GM12878 (cell line): ENCODE measurements around the gene N4BP2L1. TPM values are rescaled to one million over a fixed set of nuclear protein-coding genes. Genes with fewer than 3 reads are reported as not detected.

Experiments
- ATAC-seq: fragments of 200-7000 bp; cut with Tn5 transposase; 3 replicates; pipeline ENCODE4 v1.9.1; 2020; ENCODE audit warnings: mild to moderate bottlenecking, moderate library complexity
- BruUV-seq: library from RNA; stranded (reverse); fragments of 400-500 nt; replicated peaks from 2 replicates; lab custom pipeline; 2021; lab: Mats Ljungman, UMichigan
- CTCF ChIA-PET: fragments of 300-600 bp; sonication (Branson Sonifier 250); formaldehyde crosslinking; extraction: SDS; loops from one replicate; lab custom pipeline; 2021; ENCODE audit warnings: inconsistent platforms; lab: Yijun Ruan, JAX
- POLR2A ChIA-PET: fragments of 350-600 bp; formaldehyde crosslinking; extraction: SDS; loops from one replicate; lab custom pipeline; 2021; ENCODE audit warnings: inconsistent platforms; lab: Charles Lee
- RAD21 ChIA-PET: fragments of 300-600 bp; sonication (Branson Sonifier 250); formaldehyde crosslinking; loops from one replicate; lab custom pipeline; 2023; ENCODE audit warnings: antibody characterized with exemption; ENCODE audit not compliant: unreplicated experiment; lab: Charles Lee
- SMC1A ChIA-PET: fragments of 300-600 bp; sonication (Branson Sonifier 250); formaldehyde crosslinking; loops from one replicate; lab custom pipeline; 2023; ENCODE audit not compliant: unreplicated experiment, uncharacterized antibody; lab: Charles Lee
- DNase-seq: peaks from one replicate; pipeline ENCODE4 v3.0.0-alpha.2; 2011; ENCODE audit warnings: low read depth, low spot score
- FAIRE-seq: peaks from 3 replicates; lab custom pipeline; 2011; peaks lifted over from hg19 to GRCh38; lab: Jason Lieb, UNC
- H2AFZ ChIP-seq: 2 replicates; pipeline ENCODE4 v1.6.0; 2011; ENCODE audit warnings: low read depth, low read length, control low read depth; ENCODE audit not compliant: control insufficient read depth
- H3K27ac ChIP-seq: 2 replicates; pipeline ENCODE4 v1.5.1; 2011; ENCODE audit warnings: control low read depth; ENCODE audit not compliant: control insufficient read depth, insufficient read depth
- H3K27me3 ChIP-seq, 2 experiments: replicated peaks in 1 of 2; 2 replicates each; pipeline versions ENCODE4 v1.6.0 to v1.6.1; 2011; ENCODE audit warnings: low read length in 1 of 2; ENCODE audit not compliant: control insufficient read depth in 2 of 2, insufficient read depth in 2 of 2
- H3K36me3 ChIP-seq, 2 experiments: 2 replicates each; pipeline ENCODE4 v1.5.1; 2011; ENCODE audit warnings: low read length in 1 of 2; ENCODE audit not compliant: control insufficient read depth in 2 of 2, insufficient read depth in 2 of 2
- H3K4me1 ChIP-seq: 2 replicates; pipeline ENCODE4 v1.6.1; 2011; ENCODE audit warnings: mild to moderate bottlenecking, low read length, moderate library complexity, mixed read lengths; ENCODE audit not compliant: control insufficient read depth, insufficient read depth
- H3K4me2 ChIP-seq: 2 replicates; pipeline ENCODE4 v1.6.0; 2011; ENCODE audit warnings: control low read depth; ENCODE audit not compliant: control insufficient read depth, insufficient read depth
- H3K4me3 ChIP-seq: fragments of 200-600 bp; sonication (generic); 2 replicates; pipeline ENCODE4 v1.5.1; 2016
- H3K79me2 ChIP-seq: 2 replicates; pipeline ENCODE4 v1.6.0; 2011; ENCODE audit warnings: low read length; ENCODE audit not compliant: control insufficient read depth, insufficient read depth
- H3K9ac ChIP-seq: 2 replicates; pipeline ENCODE4 v1.8.0; 2011; ENCODE audit warnings: low read length, control low read depth, mixed read lengths; ENCODE audit not compliant: control insufficient read depth, insufficient read depth
- H3K9me3 ChIP-seq: replicated peaks from 3 replicates; pipeline ENCODE4 v1.5.1; 2011; ENCODE audit warnings: mild to moderate bottlenecking, low read length; ENCODE audit not compliant: control insufficient read depth, insufficient read depth
- H4K20me1 ChIP-seq: 2 replicates; pipeline ENCODE4 v1.6.0; 2011; ENCODE audit not compliant: control insufficient read depth, insufficient read depth
- SIX5 ChIP-seq: IDR thresholded peaks from 2 replicates; pipeline ENCODE4 v1.6.1; 2011; ENCODE audit warnings: mild to moderate bottlenecking, low read depth, low read length, moderate library complexity; ENCODE audit not compliant: severe bottlenecking
- SMAD5 ChIP-seq: IDR thresholded peaks from 2 replicates; pipeline ENCODE4 v1.6.1; 2016; ENCODE audit warnings: antibody characterized with exemption, low read depth
- SREBF2 ChIP-seq: IDR thresholded peaks from 2 replicates; pipeline ENCODE4 v1.6.1; 2012; ENCODE audit warnings: mild to moderate bottlenecking, low read length
- STAT3 ChIP-seq: IDR thresholded peaks from 2 replicates; pipeline ENCODE4 v1.6.1; 2011; ENCODE audit warnings: low read depth, low read length, improper control_type of control experiment
- WGBS: methylation state at CpG from one replicate; pipeline ENCODE4 v1.1.6; 2016; ENCODE audit warnings: low lambda C conversion rate; ENCODE audit not compliant: insufficient replicate concordance, insufficient coverage; ENCODE audit errors: missing lambda C conversion rate; 5-methylcytosine and 5-hydroxymethylcytosine counted together
- in situ Hi-C: fragments of 300-500 bp; cut with MboI; formaldehyde crosslinking; loops from 9 replicates; pipeline ENCODE4 v1.14.3; 2018; ENCODE audit warnings: mixed read lengths
- intact Hi-C: fragments of 100-400 bp; cut with micrococcal nuclease; formaldehyde crosslinking; loops from one replicate; pipeline ENCODE4 v1.14.2; 2022; ENCODE audit not compliant: unreplicated experiment
- polyA plus RNA-seq, 11 experiments: library from polyadenylated mRNA; depleted of rRNA in 4 of 11; unstranded in 6 of 11; stranded (reverse) in 5 of 11; fragments of >200 nt; fragmentation: Nextera tagmentation in 4 of 11; fragmentation: Illumina TruSeq in 1 of 11; extraction: Ambion mirVana in 4 of 11; extraction: Trizol in 1 of 11; gene quantifications; 1 replicate in 1 of 11; 2 replicates in 10 of 11; pipeline versions ENCODE4 v1.2.1 to v1.2.3, GENCODE V29; 2011 to 2016; ENCODE audit warnings: inconsistent platforms in 2 of 11, missing spikeins in 2 of 11, low read depth in 1 of 11
- total RNA-seq, 4 experiments: library from RNA; depleted of rRNA in 3 of 4; stranded (reverse); fragments of >200 nt in 3 of 4; fragmentation: Illumina TruSeq in 1 of 4; extraction: Trizol in 1 of 4; gene quantifications; 2 replicates each; pipeline versions ENCODE4 v1.2.1 to v1.2.3, GENCODE V29; 2013 to 2021
- TF ChIP-seq, protein P1 (sequence below): fragments of 150-350 bp; IDR thresholded peaks from 2 replicates; pipeline ENCODE4 v1.6.1; 2014; ENCODE audit warnings: mild to moderate bottlenecking, low read depth, low read length
- TF ChIP-seq, protein P2 (sequence below): fragments of 450-650 bp; IDR thresholded peaks from 2 replicates; pipeline ENCODE4 v1.6.1; 2017; ENCODE audit warnings: mild to moderate bottlenecking

N4BP2L1 gene
- total and polyA plus RNA-seq, 10 of the 15 experiments (the other 5 are each of a cell fraction or from before 2014, with no cell fraction given) = 3.3 to 42.5 (median 16.2) TPM

DNA sequence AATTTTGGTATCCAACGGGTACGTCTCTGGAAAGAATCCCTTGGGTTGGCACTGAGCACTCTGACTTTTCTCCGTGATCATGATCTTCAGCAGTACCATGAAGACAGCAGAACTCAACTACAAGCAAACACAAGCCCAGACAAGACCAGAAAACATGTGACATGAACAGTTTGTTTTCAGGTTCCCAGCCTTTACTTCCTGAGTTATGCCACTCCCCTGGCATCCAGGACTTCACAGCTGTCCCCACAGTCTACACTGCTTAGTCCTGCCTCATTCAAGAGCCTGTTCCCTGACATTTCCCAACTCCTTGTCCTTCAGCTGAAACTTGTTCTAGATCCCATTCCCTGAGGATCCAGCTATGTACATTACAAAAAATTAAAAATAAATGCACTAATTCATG lies 4.9 kb upstream of the N4BP2L1 start:
- peaks cover 8% of the 10 kb centered on the region for H3K79me2 ChIP-seq

More for the DNA sequence above, 4.9 kb upstream of the N4BP2L1 start:
- ATAC-seq (no peak), DNase-seq (no peak), FAIRE-seq (no peak)
- peaks cover 13% of the 10 kb centered on the region for H3K4me1 ChIP-seq
- H3K4me2 ChIP-seq = no peak overlapping the region
- no peak overlapping the region for H2AFZ ChIP-seq
- no peaks in the 10 kb centered on the region for H3K36me3 ChIP-seq
- WGBS = 100% methylated on average over 3 of the region's 3 CpGs
- RAD21 ChIA-PET = no interaction called here
- POLR2A ChIA-PET = interaction anchor here (0.6 to 2.4 kb wide), 2 partner anchors 10 to 137 kb away, joined by 3 to 10 read pairs; no protein-coding TSS in a partner anchor
- no peak overlapping the region for H3K9ac ChIP-seq
- intact Hi-C loops (no loop called here), in situ Hi-C loops (loop anchor here (25.0 kb wide), 1 partner anchor 1104 kb away; no protein-coding TSS in a partner anchor)
- no peaks in the 10 kb centered on the region for H3K9me3 ChIP-seq
- no peak overlapping the region for H3K4me3 ChIP-seq
- BruUV-seq = no TSS peak
- SMC1A ChIA-PET = interaction anchor here (0.9 kb wide), 1 partner anchor 51 kb away, joined by 3 read pairs; no protein-coding TSS in a partner anchor
- no peaks in the 10 kb centered on the region for H4K20me1 ChIP-seq
- H3K27ac ChIP-seq = no peak overlapping the region; the same call in 1 of the 2 replicates
- CTCF ChIA-PET = interaction anchor here (1.3 kb wide), 1 partner anchor 10 kb away, joined by 3 read pairs; no protein-coding TSS in a partner anchor
- TF ChIP-seq SREBF2 = no peak
- TF ChIP-seq SIX5 = no peak
- TF ChIP-seq, protein P1, sequence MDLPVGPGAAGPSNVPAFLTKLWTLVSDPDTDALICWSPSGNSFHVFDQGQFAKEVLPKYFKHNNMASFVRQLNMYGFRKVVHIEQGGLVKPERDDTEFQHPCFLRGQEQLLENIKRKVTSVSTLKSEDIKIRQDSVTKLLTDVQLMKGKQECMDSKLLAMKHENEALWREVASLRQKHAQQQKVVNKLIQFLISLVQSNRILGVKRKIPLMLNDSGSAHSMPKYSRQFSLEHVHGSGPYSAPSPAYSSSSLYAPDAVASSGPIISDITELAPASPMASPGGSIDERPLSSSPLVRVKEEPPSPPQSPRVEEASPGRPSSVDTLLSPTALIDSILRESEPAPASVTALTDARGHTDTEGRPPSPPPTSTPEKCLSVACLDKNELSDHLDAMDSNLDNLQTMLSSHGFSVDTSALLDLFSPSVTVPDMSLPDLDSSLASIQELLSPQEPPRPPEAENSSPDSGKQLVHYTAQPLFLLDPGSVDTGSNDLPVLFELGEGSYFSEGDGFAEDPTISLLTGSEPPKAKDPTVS = no peak
- TF ChIP-seq SMAD5 = no peak
- TF ChIP-seq, protein P2, sequence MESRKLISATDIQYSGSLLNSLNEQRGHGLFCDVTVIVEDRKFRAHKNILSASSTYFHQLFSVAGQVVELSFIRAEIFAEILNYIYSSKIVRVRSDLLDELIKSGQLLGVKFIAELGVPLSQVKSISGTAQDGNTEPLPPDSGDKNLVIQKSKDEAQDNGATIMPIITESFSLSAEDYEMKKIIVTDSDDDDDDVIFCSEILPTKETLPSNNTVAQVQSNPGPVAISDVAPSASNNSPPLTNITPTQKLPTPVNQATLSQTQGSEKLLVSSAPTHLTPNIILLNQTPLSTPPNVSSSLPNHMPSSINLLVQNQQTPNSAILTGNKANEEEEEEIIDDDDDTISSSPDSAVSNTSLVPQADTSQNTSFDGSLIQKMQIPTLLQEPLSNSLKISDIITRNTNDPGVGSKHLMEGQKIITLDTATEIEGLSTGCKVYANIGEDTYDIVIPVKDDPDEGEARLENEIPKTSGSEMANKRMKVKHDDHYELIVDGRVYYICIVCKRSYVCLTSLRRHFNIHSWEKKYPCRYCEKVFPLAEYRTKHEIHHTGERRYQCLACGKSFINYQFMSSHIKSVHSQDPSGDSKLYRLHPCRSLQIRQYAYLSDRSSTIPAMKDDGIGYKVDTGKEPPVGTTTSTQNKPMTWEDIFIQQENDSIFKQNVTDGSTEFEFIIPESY = no peak
- TF ChIP-seq STAT3 = no peak
- TF ChIP-seq, all 136 proteins: peak for 0
- no peaks in the 10 kb centered on the region for H3K27me3 ChIP-seq
